ENCODE results near the gene DGAT2.
"Not testable (repeated sequence)": the region's sequence is repeated elsewhere in the genome, so short reads cannot be mapped to it uniquely, and the experiment has no call there.

Gene DGAT2, protein sequence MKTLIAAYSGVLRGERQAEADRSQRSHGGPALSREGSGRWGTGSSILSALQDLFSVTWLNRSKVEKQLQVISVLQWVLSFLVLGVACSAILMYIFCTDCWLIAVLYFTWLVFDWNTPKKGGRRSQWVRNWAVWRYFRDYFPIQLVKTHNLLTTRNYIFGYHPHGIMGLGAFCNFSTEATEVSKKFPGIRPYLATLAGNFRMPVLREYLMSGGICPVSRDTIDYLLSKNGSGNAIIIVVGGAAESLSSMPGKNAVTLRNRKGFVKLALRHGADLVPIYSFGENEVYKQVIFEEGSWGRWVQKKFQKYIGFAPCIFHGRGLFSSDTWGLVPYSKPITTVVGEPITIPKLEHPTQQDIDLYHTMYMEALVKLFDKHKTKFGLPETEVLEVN

DNA sequence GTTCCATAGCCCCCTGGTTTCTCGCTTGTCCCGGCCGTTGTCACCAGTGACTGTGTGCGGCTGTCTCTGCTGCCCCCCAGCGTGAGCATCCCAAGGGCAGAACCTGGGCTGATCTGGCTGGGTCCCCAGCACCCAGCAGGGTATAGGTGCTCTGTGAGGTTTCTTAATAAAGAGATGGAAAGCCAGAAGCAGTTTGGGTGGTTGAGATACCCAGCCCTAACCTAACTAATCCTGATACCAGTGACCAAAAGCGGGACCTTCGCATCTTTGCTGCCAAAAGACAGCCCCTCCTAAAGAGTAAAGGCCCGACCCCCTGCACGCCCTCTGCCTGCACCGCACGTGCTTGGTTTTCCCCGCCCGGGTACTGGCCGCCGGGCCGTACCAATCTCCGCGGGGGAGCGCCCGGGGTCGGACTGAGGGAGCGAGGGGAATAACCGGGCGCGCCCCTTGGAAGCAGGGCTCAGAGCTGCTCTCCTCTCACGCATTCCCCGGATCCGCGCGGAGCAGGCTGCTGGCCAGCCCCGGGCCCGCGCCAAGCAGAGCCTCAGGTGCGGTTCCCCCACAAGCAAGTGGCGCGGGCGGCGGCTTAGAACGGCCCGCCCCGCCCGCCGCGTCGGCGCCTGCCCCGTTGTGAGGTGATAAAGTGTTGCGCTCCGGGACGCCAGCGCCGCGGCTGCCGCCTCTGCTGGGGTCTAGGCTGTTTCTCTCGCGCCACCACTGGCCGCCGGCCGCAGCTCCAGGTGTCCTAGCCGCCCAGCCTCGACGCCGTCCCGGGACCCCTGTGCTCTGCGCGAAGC lies at the start of gene DGAT2:
TSS of gene DGAT2 (plus strand) at position 667 of the 797 bp plus-strand sequence. CDS start 214 bp downstream, outside the sequence.
- peak; percentile 85 for DNase-seq

DNA sequence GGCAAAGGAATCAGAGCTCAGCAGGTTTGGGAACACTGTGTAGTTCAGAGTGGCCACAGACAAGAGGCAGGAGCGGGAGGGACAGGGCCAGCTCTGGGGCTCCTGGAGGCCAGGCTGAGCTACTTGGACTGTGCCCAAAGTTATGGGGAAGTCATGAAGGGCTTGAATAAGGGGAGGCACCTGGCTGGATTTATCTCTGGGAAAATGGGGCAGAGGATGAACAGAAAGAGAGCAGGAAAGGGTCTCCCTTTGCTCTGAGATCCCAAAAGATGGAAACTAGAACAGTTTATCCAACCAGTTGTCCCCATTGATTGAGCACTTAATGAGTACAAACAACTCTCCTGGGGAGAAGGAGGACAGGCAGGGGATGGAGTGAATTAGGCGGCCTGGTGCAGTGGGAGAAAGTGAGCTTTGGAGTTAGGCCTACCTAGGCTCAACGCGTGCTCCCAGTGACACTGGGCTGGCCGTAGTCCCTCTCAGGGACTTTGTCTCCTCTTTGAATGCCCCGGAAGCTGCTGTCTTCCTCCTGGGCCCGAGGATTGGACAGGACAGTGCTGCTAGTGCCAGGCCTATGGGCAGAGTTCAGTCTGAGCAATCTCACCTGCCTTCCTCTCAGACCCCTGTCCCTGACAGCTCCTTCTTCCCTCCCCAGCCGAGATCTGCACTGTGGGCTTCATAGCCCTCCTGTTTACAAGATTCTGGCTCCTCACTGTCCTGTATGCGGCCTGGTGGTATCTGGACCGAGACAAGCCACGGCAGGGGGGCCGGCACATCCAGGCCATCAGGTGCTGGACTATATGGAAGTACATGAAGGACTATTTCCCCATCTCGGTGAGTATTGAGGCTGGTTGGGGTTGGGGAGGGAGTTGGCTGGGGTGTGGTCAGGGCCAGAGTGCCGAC lies 49.0 kb upstream of the DGAT2 start:
- DNase-seq, result no peak

DNA sequence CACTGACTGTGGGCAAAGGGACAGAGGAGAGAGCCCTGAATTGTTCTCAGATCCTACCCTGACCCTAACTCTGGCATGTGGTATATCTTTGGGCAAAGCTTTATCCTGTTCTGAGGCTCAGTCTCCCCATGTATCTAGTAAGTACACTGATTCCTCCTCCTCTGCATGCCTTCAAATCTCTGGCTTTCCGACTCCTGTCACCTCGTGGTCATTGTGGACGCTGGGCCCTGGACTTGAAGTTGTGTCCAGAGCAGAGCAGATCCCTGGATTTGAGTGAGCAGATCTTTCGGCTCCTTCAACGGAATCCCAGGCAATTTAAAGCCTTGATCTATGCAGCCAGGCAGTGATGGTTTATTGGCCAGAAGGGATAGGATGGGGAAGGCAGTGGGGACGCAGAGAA lies 47.9 kb upstream of the DGAT2 start:
- no peak for DNase-seq

DNA sequence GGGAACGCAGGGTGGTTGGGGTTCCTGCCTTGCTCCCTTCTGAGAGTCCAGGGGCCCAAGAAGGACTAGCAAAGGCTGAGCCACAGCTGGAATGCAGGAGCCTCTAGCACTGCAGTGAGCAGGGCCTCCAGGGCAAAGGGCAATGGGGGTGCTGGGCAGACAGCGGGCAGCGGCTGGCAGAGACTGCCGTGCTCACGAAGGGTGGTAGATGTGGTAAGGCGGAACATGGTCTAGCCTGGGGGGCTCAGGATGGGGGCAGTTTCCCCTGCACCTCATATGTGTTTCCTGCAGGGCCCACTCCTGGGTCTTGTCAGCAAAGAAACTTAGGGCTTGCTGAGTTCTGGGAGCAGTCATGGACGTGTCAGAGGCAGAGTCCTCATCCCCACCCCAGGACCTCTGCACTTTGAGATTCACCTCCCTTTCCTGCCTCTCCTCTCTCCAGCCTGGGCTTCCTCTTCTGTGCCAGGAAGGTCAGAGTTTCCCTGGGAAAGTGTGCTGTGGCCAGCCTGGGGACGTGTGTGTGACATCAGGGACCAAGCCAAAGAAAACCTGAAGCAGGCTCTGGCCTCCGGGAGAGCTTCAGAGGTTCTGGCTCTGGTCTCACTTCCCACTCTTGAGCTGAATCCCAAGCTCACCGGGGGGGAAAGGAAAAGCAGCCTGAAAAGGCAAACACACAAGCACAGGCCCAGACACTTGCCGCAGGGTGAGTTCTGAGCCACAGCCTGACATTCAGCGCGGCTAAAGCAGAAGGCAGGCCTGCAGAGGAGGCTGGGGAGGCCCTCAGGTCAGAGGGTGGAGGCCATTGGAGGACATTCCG lies 46.5 kb upstream of the DGAT2 start:
- DNase-seq, result no peak

DNA sequence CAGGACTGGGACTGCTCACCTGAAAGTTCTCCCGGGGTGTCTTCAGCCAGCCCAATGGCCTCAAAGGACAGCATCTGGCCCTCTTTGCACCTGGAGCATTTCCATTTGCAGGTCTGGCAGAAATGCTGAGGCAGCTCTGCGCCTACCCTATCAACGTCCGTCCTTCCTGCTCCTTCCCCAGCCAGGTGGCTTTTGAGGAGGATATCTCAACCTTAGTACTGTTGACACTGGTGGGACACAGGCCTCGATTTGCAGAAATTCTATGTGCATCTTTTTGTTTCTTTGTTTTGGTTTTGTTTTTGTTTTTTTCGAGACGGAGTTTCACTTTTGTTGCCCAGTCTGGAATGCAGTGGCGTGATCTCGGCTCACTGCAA lies 45.9 kb upstream of the DGAT2 start:
- DNase-seq, result no peak

DNA sequence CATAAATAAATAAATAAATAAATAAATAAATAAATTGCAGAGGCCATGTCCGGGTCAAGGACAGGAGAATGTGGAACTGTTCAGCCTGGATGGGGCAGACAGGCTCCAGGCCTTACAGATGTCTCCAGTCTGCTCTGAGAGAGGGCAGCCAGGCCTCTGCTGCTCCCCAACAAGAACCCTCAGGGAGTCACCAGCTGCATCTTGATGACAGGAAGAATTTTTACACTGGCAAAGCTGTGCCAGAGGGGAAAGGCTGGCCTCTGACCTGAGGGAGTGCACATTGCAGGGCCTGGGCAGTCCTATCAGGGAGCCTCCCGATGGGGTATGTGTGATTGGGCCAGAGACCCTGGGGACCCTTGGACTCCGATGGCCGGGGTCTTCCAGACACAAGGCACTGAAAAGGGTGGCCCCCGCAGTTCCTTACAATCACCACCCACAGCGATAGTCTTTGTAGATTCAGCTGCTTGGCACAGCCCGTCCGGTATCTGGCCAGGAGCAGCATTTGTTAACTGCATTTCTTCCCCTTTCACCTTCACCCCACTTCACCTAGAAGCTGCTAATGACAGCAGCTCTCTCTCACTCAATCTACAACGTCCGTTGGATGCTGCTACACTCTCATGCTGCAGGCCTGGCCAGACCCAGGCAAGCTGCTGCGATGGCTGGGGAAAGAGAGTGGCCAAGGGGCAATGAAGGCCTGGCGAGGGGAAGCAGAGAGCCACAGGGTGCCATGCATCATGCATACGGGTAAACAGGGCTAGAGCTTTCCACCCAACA lies 42.8 kb upstream of the DGAT2 start:
- no peak for DNase-seq

DNA sequence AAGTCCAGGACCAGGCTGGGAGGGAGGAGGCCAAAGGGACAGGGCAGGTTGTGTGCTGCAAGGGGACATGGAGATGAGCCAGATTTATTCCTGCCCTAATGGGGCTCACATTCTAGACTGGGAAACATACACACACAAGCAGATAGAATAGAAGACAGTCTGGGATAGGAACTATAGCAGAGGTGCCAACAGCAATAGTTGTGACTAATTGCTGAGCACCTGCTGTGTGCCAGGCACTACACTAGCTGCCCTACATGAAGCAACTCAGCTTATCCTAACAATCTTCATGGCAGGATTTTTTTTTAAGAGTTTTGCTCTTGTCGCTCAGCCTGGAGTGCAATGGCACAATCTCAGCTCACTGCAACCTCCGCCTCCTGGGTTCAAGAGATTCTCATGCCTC lies 39.6 kb upstream of the DGAT2 start:
- DNase-seq, result no peak

DNA sequence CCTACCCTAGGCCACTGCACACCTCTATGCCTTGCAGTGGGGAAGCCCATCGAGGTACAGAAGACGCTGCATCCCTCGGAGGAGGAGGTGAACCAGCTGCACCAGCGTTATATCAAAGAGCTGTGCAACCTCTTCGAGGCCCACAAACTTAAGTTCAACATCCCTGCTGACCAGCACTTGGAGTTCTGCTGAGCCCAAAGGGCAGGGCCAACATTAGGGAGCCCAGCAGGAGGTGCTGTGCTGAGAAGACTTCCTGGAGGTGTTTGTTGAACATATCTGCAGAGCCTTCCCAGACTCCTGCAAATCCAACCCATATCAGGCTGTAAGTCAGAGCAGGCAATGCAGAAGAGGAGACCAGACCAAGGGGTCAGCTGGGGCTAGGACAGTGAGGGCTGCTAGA lies 37.5 kb upstream of the DGAT2 start:
- no peak for DNase-seq

DNA sequence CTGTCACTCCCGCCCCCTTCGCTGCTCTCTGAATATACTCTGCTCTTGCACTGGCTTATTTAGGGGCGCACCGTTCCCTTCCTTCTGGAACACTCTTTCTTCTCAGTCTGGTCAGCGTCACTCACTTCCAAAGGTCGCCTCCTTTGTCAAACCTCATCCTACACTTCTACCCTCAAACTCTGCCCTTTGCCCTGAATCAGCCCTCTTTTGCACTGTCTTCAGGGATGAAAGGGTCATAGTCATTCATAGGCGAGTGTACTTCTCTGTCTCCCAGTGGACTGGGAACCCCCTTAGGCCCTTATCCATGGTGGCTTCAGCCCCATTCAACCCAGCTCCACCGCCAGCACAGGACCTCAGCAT lies 35.5 kb upstream of the DGAT2 start:
- DNase-seq, result no peak

DNA sequence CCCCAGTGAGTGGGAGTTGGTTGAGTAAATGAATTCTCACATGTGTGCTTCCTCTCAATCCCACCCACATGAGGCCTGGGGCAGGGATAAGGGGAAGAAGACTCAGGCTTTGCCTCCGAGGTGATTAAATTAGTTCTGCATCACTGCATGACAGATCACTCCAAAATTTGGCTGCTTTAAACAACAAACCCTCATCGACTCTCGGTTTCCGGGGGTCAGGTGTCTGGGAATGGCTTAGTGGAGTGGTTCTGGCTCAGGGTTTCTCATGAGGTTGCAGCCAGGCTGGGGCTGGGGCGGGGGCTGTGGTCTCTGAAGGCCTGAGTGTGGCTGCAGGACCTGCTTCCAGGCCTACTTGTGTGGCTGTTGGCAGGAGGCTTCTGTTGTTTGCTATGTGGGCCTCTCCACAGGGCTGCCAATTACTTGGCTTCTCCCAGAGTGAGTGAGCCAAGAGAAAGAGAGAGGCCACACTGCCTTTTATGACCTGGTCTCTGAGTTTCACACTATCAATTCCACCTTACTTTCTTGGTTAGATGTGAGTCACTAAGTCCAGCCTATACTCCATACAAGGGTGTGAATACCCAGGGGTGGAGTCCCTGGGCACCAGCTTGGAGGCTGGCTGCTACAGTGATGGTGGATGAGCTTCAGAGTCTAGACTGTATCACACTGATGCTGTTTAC lies 35.0 kb upstream of the DGAT2 start:
- peak; percentile 2 for DNase-seq

DNA sequence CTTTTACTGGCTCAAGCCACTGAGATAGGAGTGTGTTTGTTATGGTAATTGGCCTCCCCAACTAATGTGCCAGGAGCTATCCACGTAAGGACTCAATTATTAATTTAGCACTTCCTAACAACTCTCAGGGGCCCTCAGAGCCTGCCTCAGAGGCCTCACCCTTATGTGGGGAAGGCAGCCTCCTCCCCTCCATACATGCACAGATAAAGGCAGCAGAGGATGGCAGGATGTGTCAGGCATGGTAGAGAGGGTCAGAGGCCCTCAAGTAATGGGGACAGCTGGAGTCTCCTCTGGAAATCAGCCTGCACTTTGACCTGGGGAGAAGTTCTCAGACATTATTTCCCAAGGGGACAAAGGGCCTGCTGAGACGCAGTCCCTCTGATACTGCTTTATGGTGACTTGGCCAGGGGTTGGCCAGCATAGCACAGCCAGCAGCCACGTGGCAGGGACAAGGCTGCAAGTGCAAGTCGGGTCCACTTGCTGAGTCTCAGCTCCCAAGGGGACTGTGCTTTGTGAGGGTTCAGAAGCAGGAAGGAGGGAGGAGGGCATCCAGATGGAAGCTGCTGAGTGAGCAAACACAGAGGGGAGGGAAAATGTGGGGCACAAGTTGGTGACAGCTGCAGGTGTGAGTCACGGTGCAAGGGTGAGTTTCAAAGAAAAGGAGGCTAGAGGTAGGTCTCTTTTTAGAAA lies 33.9 kb upstream of the DGAT2 start:
- no peak for DNase-seq

DNA sequence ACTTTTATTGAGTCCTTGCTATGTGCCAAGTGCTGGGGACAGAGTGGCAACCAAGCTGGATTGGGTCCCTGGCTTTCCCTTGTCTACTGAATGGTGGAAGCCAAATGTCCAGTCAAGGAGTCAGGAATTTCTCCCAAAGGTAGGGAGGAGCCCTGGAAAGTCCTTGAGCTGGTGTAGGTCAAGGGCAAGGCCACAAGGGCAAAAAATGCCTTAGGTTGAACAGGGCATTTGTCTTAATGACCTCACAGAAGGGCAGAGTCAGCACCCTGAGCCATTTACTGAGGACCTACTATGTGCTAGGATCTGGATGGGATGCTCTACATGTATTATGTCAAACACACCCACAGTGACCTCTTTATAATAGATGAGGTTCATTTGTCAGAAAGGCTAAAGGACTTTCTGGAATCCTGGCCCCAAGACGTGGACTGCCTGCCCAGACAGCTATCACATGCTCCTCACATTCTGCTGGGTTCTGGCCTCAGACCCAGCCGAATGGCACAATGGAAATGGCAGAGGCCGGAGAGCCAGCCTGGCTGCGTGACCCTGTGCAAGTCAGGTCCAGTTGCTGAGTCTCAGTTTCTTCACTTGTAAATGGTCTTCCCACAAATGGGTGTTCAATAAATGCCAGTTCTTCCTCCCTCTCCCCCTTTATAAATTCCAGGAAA lies 33.3 kb upstream of the DGAT2 start:
- DNase-seq, result no peak

DNA sequence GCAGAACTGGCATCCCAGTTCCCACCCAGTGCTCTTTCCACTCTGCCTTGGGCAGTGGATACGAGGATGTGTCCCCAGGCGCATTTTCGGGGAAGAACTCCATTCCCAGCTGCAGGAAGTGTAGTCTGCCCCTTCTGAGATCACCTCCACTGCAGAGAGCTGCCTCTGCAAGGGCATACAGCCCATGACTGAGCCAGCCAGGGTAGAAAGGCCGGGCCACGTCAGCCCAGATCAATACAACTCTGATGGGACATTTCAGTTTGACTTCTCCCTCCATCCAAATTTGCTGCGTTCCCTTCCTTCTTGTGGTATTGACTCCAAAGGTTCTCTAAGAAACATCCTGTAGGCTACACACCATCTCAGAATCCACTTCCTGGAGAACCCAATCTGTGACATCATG lies 31.3 kb upstream of the DGAT2 start:
- DNase-seq, result no peak

DNA sequence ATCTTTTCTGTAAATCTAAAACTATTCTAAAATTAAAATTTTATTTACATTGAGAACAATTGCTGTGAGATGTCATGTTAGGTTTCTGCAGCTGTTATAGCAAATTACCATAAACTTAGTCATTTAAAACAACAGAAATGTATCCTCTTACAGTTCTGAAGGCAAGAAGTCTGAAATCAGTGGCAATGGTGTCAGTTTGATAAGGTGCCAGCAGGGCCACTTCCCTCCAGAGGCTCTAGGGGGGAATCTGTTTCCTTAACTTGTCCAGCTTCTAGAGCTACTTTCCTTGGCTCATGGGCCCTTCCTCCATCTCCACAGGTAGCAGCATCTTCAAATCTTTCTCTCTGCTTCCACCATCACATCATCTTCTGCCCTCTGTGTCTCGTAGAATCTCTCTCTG lies 27.9 kb upstream of the DGAT2 start:
- no peak for DNase-seq

DNA sequence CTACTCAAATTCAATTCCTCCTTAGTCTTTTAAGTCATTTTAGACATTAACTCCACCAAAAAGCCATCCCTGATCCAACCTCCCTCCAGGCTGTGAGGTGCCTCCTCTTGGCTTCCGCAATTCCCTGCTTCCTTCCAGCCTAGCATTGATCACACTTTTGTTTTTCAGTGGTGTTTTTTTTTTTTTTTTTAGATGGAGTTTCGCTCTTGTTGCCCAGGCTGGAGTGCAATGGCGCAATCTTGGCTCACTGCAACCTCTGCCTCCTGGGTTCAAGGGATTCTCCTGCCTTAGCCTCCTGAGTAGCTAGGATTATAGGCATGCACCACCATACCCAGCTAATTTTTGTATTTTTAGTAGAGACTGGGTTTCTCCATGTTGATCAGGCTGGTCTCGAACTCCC lies 25.4 kb upstream of the DGAT2 start:
- DNase-seq, result not testable (repeated sequence)

DNA sequence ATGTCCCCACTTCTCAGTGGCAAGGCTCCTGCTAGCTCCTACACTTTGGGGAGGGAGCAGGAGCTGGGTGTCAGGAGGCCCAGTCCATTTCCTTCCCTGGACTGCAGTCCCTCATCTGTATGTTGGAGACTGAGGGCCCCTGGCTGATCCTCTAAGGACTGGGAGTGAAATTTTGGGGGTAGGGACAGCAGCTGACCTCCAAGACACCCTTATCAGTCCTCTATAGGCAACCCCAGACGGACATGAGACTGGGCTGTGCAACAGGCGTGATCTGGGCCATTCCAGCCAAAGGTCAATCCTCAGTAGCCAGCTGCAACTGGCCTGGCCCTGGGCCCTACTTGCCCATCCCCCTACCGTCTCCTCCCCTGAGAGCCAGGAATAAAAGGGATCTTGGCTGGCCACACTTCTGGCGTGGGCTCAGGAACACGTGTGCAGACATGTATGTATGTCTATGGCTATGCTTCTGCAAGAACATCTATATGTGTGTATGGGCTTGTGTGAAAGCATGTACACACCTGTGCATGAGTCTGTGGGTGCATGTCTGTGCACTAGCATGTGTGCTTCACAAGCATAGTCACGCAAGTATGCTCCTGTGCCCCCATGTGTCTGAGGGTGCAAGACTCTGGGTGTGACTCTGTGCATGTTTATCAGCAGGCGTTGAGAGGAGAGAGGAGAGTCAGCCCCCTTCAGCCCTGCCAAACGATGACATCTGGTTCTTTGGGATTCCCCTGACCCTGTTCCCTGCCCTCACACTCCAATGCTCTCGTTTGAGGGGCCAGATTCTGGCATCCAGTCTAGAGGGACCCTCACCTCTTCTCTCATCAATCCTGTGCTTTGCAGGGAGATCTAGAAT lies 24.6 kb upstream of the DGAT2 start:
- DNase-seq, result no peak

DNA sequence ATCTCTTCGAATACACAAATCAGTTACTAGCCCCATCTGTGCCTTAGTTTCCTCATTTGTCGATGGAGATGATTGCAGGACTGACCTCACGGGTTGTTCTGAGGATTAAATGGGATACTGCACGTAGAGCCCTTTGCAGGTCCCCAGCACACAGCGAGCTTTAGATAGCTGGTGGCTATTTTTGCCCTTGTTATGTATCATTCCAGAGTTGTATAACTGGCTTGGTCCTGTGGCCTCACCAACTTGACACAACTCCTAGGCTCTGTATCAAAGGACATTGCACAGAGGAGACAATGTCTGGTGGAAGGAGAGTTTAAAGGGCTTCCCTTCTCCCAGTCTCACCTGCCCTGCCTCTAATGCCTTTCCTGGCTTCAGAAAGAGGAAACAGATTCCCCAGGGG lies 22.8 kb upstream of the DGAT2 start:
- no peak for DNase-seq

DNA sequence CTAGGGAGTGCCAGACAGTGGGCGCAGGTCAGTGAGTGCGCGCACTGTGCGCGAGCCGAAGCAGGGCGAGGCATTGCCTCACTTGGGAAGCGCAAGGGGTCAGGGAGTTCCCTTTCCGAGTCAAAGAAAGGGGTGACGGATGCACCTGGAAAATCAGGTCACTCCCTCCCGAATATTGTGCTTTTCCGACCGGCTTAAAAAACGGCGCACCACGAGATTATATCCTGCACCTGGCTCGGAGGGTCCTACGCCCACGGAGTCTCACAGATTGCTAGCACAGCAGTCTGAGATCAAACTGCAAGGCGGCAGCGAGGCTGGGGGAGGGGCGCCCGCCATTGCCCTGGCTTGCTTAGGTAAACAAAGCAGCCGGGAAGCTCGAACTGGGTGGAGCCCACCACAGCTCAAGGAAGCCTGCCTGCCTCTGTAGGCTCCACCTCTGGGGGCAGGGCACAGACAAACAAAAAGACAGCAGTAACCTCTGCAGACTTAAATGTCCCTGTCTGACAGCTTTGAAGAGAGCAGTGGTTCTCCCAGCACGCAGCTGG lies 19.8 kb upstream of the DGAT2 start:
- not testable (repeated sequence) for DNase-seq

DNA sequence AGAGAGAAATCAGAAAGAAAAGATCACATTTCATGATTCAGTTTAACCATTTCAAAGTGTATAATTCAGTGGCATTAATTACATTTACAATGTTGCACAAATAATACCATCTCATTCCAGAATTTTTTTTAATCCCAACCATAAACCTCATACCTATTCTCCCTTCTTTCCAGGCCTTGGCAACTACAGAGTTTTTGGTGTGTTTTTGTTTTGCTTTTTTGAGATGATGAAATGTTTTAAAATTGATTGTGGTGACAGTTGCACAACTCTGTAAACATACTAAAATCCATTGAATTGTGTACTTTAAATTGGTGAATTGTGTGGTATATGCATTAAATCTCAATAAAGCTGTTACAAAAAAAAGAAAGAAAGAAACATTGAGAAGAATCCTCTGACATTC lies 13.6 kb upstream of the DGAT2 start:
- not testable (repeated sequence) for DNase-seq

Data from NCI-H2227 treated with DMSO at 0.1 percent for 48 hours (cell line).